Small intestine (tissue), 7 donors: ENCODE data around the gene ZC3H4. TPM values are rescaled to one million over a fixed set of nuclear protein-coding genes. Genes with fewer than 3 reads are reported as not detected.
A peak's percentile ranks its signal among the peaks of the same experiment; 100 is the strongest.
"Not testable (repeated sequence)": the region's sequence is repeated elsewhere in the genome, so short reads cannot be mapped to it uniquely, and the experiment has no call there.

Experiments
- DNase-seq, 2 donors: peaks; one replicate each; pipeline versions ENCODE4 v3.0.0 to v3.0.0-alpha.2; 2013
- FAIRE-seq: peaks from 2 replicates; lab custom pipeline; 2012; peaks lifted over from hg19 to GRCh38; lab: Jason Lieb, UNC
- H3K27ac ChIP-seq, 3 donors: one replicate each; pipeline ENCODE4 v1.5.1; 2013; ENCODE audit warnings: low read length in 2 of 3, mild to moderate bottlenecking in 2 of 3, control low read depth in 1 of 3, inconsistent platforms in 1 of 3, low read depth in 1 of 3, moderate library complexity in 1 of 3
- H3K27me3 ChIP-seq, 3 donors: one replicate each; pipeline ENCODE4 v1.6.1; 2013; ENCODE audit warnings: low read length in 3 of 3, inconsistent platforms in 1 of 3; ENCODE audit not compliant: control insufficient read depth in 3 of 3, insufficient read depth in 3 of 3
- H3K36me3 ChIP-seq, 3 donors: one replicate each; pipeline ENCODE4 v1.6.1; 2013; ENCODE audit warnings: low read length in 3 of 3, inconsistent platforms in 1 of 3, low read depth in 1 of 3, mild to moderate bottlenecking in 1 of 3, moderate library complexity in 1 of 3; ENCODE audit not compliant: control insufficient read depth in 3 of 3, insufficient read depth in 2 of 3
- H3K4me1 ChIP-seq, 3 donors: one replicate each; pipeline ENCODE4 v1.6.1; 2013; ENCODE audit warnings: low read length in 2 of 3, inconsistent platforms in 1 of 3, low read depth in 1 of 3, mild to moderate bottlenecking in 1 of 3, moderate library complexity in 1 of 3; ENCODE audit not compliant: control insufficient read depth in 3 of 3, insufficient read depth in 2 of 3
- H3K4me3 ChIP-seq, 3 donors: one replicate each; pipeline ENCODE4 v1.5.1; 2013; ENCODE audit warnings: low read length in 3 of 3, control low read depth in 1 of 3, inconsistent platforms in 1 of 3, low read depth in 1 of 3, mild to moderate bottlenecking in 1 of 3, moderate library complexity in 1 of 3
- H3K9me3 ChIP-seq, 2 donors: one replicate each; pipeline ENCODE4 v1.6.1; 2013; ENCODE audit warnings: low read depth in 1 of 2, low read length in 1 of 2; ENCODE audit not compliant: control insufficient read depth in 2 of 2, insufficient read depth in 1 of 2
- WGBS, 3 donors: extraction: QIAGEN DNeasy Blood & Tissue Kit; methylation state at CpG; one replicate each; pipeline ENCODE4 v1.1.7; 2013; 5-methylcytosine and 5-hydroxymethylcytosine counted together
- polyA plus RNA-seq, 4 donors: library from polyadenylated mRNA; stranded (reverse) in 3 of 4; unstranded in 1 of 4; fragments of 200-250 nt in 3 of 4; fragments of 120-200 nt in 1 of 4; gene quantifications; one replicate each; pipeline versions ENCODE4 v1.2.1 to v1.2.3, GENCODE V29; 2013
- donor health status: healthy with polysubstance abuse.
- donor health status: control.
- donor health status: control.
- donor health status: Bipolar disorder and iron deficiency.
- donor health status: healthy.

Gene ZC3H4
- polyA plus RNA-seq, 4 donors, result 7.3 to 31.6 (median 14.4) TPM

GRCh38 chr19:47107953-47108746, 5.4 kb downstream of the ZC3H4 start:
- peaks cover 0 to 36% (median 0%) of the 10 kb centered on the region in 3 donors for H3K36me3 ChIP-seq
- DNase-seq (peak in 1 of 2 donors; percentile 23), FAIRE-seq (no peak)
- H3K27me3 ChIP-seq, result no peaks in the 10 kb centered on the region
- peaks cover 13 to 43% (median 21%) of the 10 kb centered on the region in 3 donors for H3K4me1 ChIP-seq
- no peak overlapping the region for H3K4me3 ChIP-seq
- WGBS, 3 donors, result 84 to 85% (median 85%) methylated on average over 9 of the region's 9 CpGs
- no peaks in the 10 kb centered on the region for H3K9me3 ChIP-seq
- peak overlapping the region; percentile 82 to 100 (median 92) for H3K27ac ChIP-seq

GRCh38 chr19:47107202-47107952, 6.2 kb downstream of the ZC3H4 start:
- Histone ChIP-seq H3K9me3 (no peaks in the 10 kb centered on the region), H3K27ac (peak overlapping the region; percentile 82 to 100 (median 92)), H3K4me3 (no peak overlapping the region), H3K27me3 (no peaks in the 10 kb centered on the region), H3K36me3 (peaks cover 0 to 36% (median 0%) of the 10 kb centered on the region in 3 donors), H3K4me1 (peaks cover 14 to 43% (median 21%) of the 10 kb centered on the region in 3 donors)
- no peak for FAIRE-seq
- WGBS, 3 donors, result 32 to 38% (median 32%) methylated on average over 9 of the region's 9 CpGs
- peak; percentile 80 to 89 for DNase-seq

GRCh38 chr19:47106821-47107201, 6.8 kb downstream of the ZC3H4 start:
- H3K4me1 ChIP-seq, result peaks cover 14 to 43% (median 21%) of the 10 kb centered on the region in 3 donors
- FAIRE-seq (no peak), DNase-seq (no peak)

GRCh38 chr19:47105874-47106273, 7.7 kb downstream of the ZC3H4 start:
- Histone ChIP-seq H3K27ac (peak overlapping the region; percentile 82 to 100 (median 92)), H3K4me1 (peaks cover 14 to 43% (median 21%) of the 10 kb centered on the region in 3 donors), H3K9me3 (no peaks in the 10 kb centered on the region), H3K36me3 (peaks cover 0 to 34% (median 0%) of the 10 kb centered on the region in 3 donors), H3K27me3 (no peaks in the 10 kb centered on the region), H3K4me3 (no peak overlapping the region)
- WGBS, 3 donors, result 58 to 62% (median 60%) methylated on average over 2 of the region's 2 CpGs
- peak in 1 of 2 donors; percentile 1 for DNase-seq
- no peak for FAIRE-seq

More at GRCh38 chr19:47106821-47107201, 6.8 kb downstream of the ZC3H4 start:
- Histone ChIP-seq H3K36me3 (peaks cover 0 to 36% (median 0%) of the 10 kb centered on the region in 3 donors), H3K9me3 (no peaks in the 10 kb centered on the region), H3K27me3 (no peaks in the 10 kb centered on the region), H3K27ac (peak overlapping the region; percentile 82 to 100 (median 92)), H3K4me3 (no peak overlapping the region)
- WGBS, 3 donors, result 70 to 96% (median 84%) methylated on average over 2 of the region's 2 CpGs

GRCh38 chr19:47104680-47105079, 8.9 kb downstream of the ZC3H4 start:
- peaks cover 0 to 35% (median 0%) of the 10 kb centered on the region in 3 donors for H3K36me3 ChIP-seq
- H3K4me3 ChIP-seq, result no peak overlapping the region
- no peaks in the 10 kb centered on the region for H3K27me3 ChIP-seq
- DNase-seq (no peak), FAIRE-seq (no peak)
- H3K27ac ChIP-seq, result no peak overlapping the region
- WGBS, 3 donors, result 86 to 94% (median 92%) methylated on average over 9 of the region's 9 CpGs
- no peaks in the 10 kb centered on the region for H3K9me3 ChIP-seq
- peaks cover 14 to 45% (median 15%) of the 10 kb centered on the region in 3 donors for H3K4me1 ChIP-seq

- H3K27ac ChIP-seq, result peak overlapping the region in 1 of 3 donors; percentile 46
- DNase-seq (peak in 1 of 2 donors; percentile 3), FAIRE-seq (no peak)
- H3K4me1 ChIP-seq, result peaks cover 8 to 46% (median 11%) of the 10 kb centered on the region in 3 donors
- H3K9me3 ChIP-seq, result no peaks in the 10 kb centered on the region
- H3K27me3 ChIP-seq, result no peaks in the 10 kb centered on the region
- no peak overlapping the region for H3K4me3 ChIP-seq
- 67 to 81% (median 78%) methylated on average over 9 of the region's 9 CpGs for WGBS, 3 donors
- H3K36me3 ChIP-seq, result peaks cover 0 to 48% (median 0%) of the 10 kb centered on the region in 3 donors
Observed at GRCh38 chr19:47102346-47103060, 11.1 kb downstream of the ZC3H4 start.

GRCh38 chr19:47101116-47101515, 12.5 kb downstream of the ZC3H4 start:
- FAIRE-seq, H3K27me3 ChIP-seq, H3K4me3 ChIP-seq, DNase-seq, H3K27ac ChIP-seq, H3K9me3 ChIP-seq: not testable (repeated sequence)
- Histone ChIP-seq H3K36me3 (peaks cover 0 to 55% (median 0%) of the 10 kb centered on the region in 3 donors), H3K4me1 (peaks cover 6 to 46% (median 9%) of the 10 kb centered on the region in 3 donors)
- 93 to 97% (median 97%) methylated on average over 4 of the region's 4 CpGs for WGBS, 3 donors
